IPS-20b (cell line): ENCODE data around the gene QARS1.

ENCODE experiments used
- H3K27ac ChIP-seq: one replicate; pipeline ENCODE4 v1.5.1; 2013; ENCODE audit warnings: low read length
- H3K27me3 ChIP-seq: 2 replicates; pipeline ENCODE4 v1.6.1; 2013; ENCODE audit warnings: mild to moderate bottlenecking, low read length, inconsistent platforms; ENCODE audit not compliant: insufficient read depth
- H3K36me3 ChIP-seq: 2 replicates; pipeline ENCODE4 v1.6.1; 2013; ENCODE audit warnings: low read depth, mild to moderate bottlenecking, inconsistent platforms, low read length, moderate library complexity; ENCODE audit not compliant: insufficient read depth
- H3K4me1 ChIP-seq: 2 replicates; pipeline ENCODE4 v1.6.1; 2013; ENCODE audit warnings: mild to moderate bottlenecking, control low read depth, inconsistent platforms, low read length, moderate library complexity; ENCODE audit not compliant: insufficient read depth
- H3K4me3 ChIP-seq: 2 replicates; pipeline ENCODE4 v1.5.1; 2013; ENCODE audit warnings: mild to moderate bottlenecking, low read length, inconsistent platforms
- H3K9ac ChIP-seq: 2 replicates; pipeline ENCODE4 v1.6.1; 2013; ENCODE audit warnings: low read depth, mild to moderate bottlenecking, inconsistent platforms, low read length, moderate library complexity
- H3K9me3 ChIP-seq: 2 replicates; pipeline ENCODE4 v1.6.1; 2013; ENCODE audit warnings: mild to moderate bottlenecking, low read depth, low read length, inconsistent platforms; ENCODE audit not compliant: insufficient read depth

Gene QARS1

DNA sequence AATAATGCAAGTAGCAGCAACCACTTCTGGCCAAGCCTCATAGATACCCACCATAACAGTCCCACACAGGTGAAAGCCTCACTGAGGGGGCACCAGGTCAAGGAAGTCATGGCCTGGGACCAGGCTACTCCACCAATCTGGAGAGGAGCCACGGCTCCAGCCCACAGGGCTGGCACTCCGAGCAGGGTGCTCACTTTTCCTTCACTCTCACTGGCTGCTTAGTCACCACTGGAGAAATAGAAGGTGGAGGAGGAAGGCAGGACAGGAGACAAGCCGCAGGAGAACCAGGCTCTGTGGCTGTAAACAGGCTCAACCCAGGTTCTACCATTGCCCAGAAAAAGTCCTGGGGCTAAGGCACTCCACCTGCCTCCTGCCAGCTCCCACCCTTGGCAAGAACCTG, 14.9 kb upstream of the QARS1 start:
- Histone ChIP-seq H3K4me1 (peaks cover 5% of the 10 kb centered on the region; the same call in 1 of the 2 replicates), H3K36me3 (peaks cover 68% of the 10 kb centered on the region), H3K4me3 (peak overlapping the region; percentile 92), H3K9me3 (no peaks in the 10 kb centered on the region), H3K27me3 (no peaks in the 10 kb centered on the region), H3K9ac (peak overlapping the region; percentile 95; the same call in 1 of the 2 replicates), H3K27ac (no peak overlapping the region)

DNA sequence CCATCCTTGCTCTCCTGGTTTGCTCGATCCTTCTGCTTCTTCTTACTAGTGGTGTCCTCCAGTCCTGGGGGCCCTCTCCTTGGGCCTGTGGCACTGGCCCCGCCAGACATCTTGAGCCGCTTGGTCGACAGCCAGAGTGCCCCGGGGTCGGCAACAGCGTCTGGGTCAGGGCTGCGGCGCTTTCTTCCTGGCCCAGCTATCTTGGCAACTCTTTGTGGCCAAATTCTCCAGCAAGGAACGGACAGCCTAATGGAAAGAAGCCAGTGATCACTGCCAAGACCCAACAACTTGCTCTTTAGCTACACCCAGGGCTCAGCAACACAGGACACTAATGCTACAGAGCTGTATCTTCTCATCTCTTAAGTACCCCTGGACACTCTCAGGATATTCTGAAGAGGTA, 14.5 kb upstream of the QARS1 start:
- no peak overlapping the region for H3K9ac ChIP-seq
- peaks cover 72% of the 10 kb centered on the region for H3K36me3 ChIP-seq
- H3K27ac ChIP-seq, result no peak overlapping the region

DNA sequence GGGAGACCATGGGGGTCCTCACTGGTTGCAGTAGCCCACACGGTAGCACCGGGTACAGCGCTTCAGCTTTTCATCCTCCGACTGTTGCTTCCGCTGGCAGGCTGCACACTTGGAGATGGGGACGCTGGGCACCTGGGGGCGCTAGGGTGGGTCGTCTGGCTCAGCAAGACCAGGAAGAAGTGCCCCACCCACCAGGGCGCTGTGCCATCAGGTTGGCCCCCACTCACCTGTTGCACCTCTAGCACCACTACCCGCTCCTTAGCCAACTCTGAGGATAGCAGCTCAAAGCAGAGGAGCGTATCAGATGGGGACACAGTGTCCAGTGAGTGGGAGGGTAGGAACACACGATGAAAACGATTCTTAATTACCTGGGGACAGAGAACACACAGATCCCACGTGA, 7.7 kb upstream of the QARS1 start:
- Histone ChIP-seq H3K27me3 (no peaks in the 10 kb centered on the region), H3K36me3 (peaks cover 91% of the 10 kb centered on the region), H3K4me1 (no peaks in the 10 kb centered on the region), H3K9me3 (no peaks in the 10 kb centered on the region), H3K4me3 (no peak overlapping the region), H3K9ac (no peak overlapping the region), H3K27ac (no peak overlapping the region)

More for the DNA sequence above, 14.5 kb upstream of the QARS1 start:
- Histone ChIP-seq H3K9me3 (no peaks in the 10 kb centered on the region), H3K27me3 (no peaks in the 10 kb centered on the region), H3K4me1 (peaks cover 5% of the 10 kb centered on the region; the same call in 1 of the 2 replicates), H3K4me3 (no peak overlapping the region)

DNA sequence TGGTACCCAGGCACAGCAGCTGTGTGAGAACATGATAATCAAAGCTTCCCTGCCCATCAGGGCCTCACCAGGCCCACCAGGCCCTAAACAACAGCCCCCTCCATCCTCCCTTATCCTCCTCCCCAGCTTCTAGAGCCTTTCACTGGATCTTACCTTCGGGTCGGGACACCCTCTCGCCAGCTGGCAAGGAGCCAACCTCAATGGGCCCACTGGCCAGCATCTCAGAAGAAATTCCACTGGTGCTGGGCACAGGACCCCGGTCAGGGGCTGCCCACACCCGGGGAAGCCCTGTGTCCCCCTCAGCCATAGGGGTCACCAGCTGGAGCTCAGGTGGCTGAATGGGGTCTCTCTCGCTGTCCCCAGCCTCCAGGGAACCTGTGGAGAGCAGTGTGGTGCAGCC, 6.8 kb upstream of the QARS1 start:
- no peak overlapping the region for H3K9ac ChIP-seq
- no peaks in the 10 kb centered on the region for H3K27me3 ChIP-seq
- no peaks in the 10 kb centered on the region for H3K4me1 ChIP-seq
- H3K4me3 ChIP-seq, result no peak overlapping the region
- H3K9me3 ChIP-seq, result no peaks in the 10 kb centered on the region
- H3K27ac ChIP-seq, result no peak overlapping the region
- peaks cover 83% of the 10 kb centered on the region for H3K36me3 ChIP-seq

DNA sequence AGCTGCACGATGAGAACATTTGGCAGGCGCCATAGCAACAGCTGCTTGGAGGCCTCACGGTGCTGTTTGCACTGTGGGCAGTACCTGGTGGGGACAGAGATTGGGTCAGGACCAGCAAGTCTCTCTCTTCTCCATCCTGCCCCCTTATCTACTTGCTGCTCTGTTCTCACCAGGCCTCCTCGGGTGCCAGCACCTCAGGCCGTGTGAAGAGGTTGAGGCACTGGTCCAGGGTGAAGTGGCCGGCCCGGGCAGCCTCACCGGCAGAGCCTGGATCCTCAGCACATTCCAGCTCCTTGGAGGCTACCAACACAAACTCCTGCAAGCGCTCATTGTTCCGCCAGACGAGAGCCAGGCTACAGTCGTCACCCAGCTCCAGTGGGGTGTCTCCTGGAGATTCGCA, 6.2 kb upstream of the QARS1 start:
- Histone ChIP-seq H3K27me3 (no peaks in the 10 kb centered on the region), H3K27ac (no peak overlapping the region), H3K4me1 (no peaks in the 10 kb centered on the region), H3K4me3 (no peak overlapping the region), H3K9me3 (no peaks in the 10 kb centered on the region), H3K36me3 (peaks cover 77% of the 10 kb centered on the region), H3K9ac (no peak overlapping the region)

DNA sequence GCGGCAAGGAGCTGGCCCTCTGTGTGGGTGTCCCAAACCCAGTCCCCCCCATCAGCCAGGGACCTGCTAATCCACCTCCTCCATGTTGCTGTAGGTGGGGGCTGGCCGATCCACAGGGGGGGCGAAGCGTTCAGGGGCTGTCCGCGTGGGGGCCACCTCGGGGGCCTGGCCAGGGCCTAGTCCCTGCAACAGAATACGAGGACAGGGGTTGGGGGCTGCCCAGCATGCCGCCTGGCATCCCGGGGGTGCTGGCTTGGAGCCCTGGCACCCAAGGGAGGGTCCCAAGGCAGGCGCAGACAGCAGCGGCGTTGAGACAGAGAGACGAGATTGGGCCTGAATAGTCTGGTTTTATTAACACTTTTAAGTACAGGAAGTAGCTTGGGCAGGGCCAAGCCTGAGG, 3.8 kb upstream of the QARS1 start:
- no peak overlapping the region for H3K27ac ChIP-seq
- no peaks in the 10 kb centered on the region for H3K9me3 ChIP-seq
- H3K9ac ChIP-seq, result no peak overlapping the region
- no peak overlapping the region for H3K4me3 ChIP-seq
- peaks cover 58% of the 10 kb centered on the region for H3K36me3 ChIP-seq
- 0 out of 2 replicates have a peak, but pooled peaks cover 4% of the 10 kb centered on the region for H3K4me1 ChIP-seq
- no peaks in the 10 kb centered on the region for H3K27me3 ChIP-seq

DNA sequence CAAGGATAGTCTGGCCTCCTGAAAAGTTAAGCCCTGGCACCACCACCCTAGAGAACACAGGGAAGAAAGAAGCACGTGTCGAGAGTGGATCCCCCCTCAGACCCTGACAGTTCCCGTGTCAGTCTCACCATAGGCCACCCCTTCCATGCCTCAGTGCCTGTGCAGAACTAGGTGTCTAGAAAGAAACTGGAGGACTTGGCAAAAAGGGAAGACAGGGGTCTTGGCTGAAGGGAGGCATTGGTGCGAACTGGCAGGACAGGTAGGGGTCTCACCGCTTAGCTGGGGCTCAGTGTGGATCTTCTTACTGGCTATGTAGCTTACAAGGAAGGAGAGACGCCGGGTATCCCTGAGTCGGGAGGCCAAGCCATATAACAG, 518 bp downstream of the QARS1 start:
- Histone ChIP-seq H3K27me3 (no peaks in the 10 kb centered on the region), H3K9ac (peak overlapping the region; percentile 97), H3K4me1 (0 out of 2 replicates have a peak, but pooled peaks cover 4% of the 10 kb centered on the region), H3K27ac (peak overlapping the region; percentile 99), H3K36me3 (peaks cover 60% of the 10 kb centered on the region), H3K9me3 (no peaks in the 10 kb centered on the region), H3K4me3 (peak overlapping the region; percentile 100)

DNA sequence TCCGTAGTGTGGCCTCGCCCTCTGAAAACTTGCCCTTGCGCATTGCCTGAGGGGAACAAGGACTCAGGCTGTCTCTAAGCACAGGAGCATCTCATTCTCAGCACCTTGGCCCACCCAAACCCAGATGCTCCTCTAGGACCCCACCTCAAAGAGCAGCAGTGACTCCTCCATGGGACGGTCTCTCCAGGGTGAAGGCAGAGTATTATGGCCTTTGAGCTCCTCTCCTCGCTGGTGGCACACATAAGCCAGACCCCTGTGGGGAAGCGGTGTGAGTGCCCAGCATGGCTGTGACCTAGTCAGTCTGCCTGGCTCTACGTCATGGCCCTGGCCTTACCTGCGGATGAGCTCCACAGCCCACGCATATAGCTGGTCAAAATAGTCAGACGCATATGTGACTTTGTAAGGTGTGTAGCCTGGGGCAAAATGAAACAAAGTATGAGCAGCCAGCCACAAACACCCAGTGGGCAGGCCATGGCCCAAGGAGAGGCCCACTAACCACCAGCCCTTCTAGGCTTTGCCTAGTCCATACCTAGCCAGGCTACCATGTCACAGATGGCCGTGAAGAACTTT, 4.4 kb downstream of the QARS1 start:
- Histone ChIP-seq H3K36me3 (peaks cover 75% of the 10 kb centered on the region), H3K27me3 (no peaks in the 10 kb centered on the region), H3K27ac (no peak overlapping the region), H3K4me1 (no peaks in the 10 kb centered on the region), H3K4me3 (no peak overlapping the region), H3K9me3 (no peaks in the 10 kb centered on the region), H3K9ac (no peak overlapping the region)

DNA sequence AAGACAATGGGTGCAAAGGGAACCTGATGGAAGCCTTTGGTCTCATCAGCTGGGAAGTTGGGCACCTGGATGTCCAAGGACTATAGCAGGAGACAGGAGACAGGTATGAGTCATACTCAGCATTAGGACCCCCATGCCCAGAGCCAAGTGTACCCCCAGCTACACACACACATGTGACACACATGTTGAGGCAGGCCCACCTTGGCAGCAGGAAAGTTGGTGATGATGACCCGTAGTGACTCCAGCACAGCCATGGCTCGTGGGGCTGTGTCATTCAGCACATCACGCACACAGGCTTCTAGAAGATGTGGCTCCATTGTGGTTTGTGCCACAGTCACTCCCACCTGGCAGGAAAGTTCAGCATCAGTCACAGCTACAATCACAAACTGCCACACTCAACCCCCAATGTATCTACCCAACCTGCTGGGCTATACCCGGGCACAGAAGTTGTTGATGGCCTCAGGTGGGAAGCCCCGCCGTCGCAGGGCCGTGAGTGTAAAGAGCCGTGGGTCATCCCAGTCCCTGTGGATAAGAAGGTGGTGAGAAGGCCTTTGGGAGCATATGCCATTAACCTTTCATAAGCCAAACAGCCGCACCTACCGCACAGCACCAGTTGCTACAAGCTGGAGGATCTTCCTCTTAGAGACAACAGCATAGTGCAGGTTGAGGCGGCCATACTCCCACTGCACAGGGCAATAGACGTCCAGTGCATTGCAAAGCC, 5.5 kb downstream of the QARS1 start:
- no peak overlapping the region for H3K4me3 ChIP-seq
- peaks cover 75% of the 10 kb centered on the region for H3K36me3 ChIP-seq
- H3K27ac ChIP-seq, result no peak overlapping the region

DNA sequence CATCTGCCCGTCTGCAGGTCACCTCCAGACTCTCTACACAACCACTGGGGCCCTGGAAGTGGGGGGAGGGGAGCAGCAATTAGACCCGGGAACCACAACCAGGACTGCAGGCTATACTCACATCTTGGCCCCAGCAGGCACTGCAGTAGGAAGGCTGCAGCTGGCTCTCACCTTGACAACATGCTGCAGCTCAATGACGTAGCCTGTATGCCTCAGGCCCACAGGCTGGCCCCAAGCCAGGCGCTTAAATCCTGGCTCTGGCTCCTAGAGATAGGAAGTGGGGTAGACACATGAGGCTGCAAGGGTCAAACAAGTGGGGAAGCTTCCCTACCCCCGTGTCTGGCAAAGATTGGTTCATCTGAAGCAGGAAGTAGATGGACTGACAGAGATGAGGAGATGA, 6.1 kb downstream of the QARS1 start:
- Histone ChIP-seq H3K36me3 (peaks cover 72% of the 10 kb centered on the region), H3K4me3 (no peak overlapping the region), H3K4me1 (peaks cover 3% of the 10 kb centered on the region; the same call in 1 of the 2 replicates), H3K9ac (no peak overlapping the region), H3K27ac (no peak overlapping the region), H3K27me3 (no peaks in the 10 kb centered on the region), H3K9me3 (no peaks in the 10 kb centered on the region)

More for the DNA sequence above, 5.5 kb downstream of the QARS1 start:
- peaks cover 3% of the 10 kb centered on the region; the same call in 1 of the 2 replicates for H3K4me1 ChIP-seq
- no peak overlapping the region for H3K9ac ChIP-seq
- H3K9me3 ChIP-seq, result no peaks in the 10 kb centered on the region
- H3K27me3 ChIP-seq, result no peaks in the 10 kb centered on the region

DNA sequence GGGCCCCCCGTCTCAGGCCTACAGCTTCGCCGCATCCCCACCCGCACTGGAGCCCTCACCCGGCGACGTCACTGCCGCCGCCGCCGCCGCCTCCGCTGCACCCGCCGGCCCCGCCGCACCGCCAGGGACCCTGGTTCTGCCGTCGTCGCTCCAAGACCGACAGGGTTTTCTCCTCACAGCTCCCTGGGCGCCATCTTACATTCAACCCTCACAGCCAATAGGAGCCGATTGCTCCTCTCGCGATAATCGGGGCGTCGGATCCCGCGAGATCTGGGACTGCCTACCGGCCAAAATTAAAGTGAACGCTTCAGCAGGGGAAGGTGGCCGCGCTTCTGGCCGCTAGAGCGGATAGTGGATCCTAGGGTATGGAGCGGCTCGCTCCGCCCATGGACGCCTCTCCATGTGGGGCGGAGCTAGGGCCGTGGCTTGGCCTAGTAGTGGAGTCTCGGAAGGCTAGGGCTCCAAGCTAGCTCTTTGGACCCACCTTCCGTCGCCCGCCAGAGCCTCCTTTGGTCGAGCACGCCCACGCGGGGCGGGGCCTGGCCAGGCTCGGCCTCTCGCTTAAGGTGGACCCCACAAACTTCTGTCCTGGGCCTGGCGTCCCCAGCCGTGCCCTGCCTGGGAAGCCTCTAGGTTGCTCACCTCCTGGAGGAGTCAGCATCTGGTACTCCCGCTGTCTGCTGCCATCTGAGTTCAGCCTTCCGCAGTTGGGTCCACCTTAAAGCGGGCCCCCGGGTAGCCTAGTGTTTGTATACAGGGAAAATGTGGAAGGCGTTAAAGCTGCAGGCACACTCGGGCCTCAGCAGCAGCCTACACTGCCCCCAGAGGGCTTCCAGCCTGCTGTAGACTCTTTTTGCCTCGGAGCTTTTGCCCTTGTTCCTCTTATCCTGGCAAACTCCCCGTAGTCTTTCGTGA, 10.4 kb downstream of the QARS1 start, which contains the start of gene QRICH1:
Gene QRICH1, minus strand, starts transcription at position 219 of the 915 bp plus-strand sequence. CDS start 17,054 bp downstream, outside the sequence.
- Histone ChIP-seq H3K27me3 (no peaks in the 10 kb centered on the region), H3K27ac (peak within 1 kb of the TSS; percentile 70), H3K36me3 (peaks cover 52% of the 10 kb centered on the region), H3K4me3 (peak within 1 kb of the TSS; percentile 99), H3K9me3 (no peaks in the 10 kb centered on the region), H3K4me1 (peaks cover 9% of the 10 kb centered on the region), H3K9ac (peak within 1 kb of the TSS; percentile 98)
